Hepatocyte (in vitro differentiated cells): ENCODE results near the gene GTPBP1. TPM values are rescaled to one million over a fixed set of nuclear protein-coding genes. Genes with fewer than 3 reads are reported as not detected.

Source experiments
- DNase-seq: peaks from one replicate; pipeline ENCODE4 v3.0.0-alpha.2; 2016; ENCODE audit warnings: low spot score
- H2AFZ ChIP-seq: fragments of 200-600 bp; sonication (generic); 2 replicates; pipeline ENCODE4 v1.6.0; 2016; ENCODE audit warnings: antibody characterized with exemption, mild to moderate bottlenecking
- H3K27ac ChIP-seq: fragments of 200-600 bp; sonication (generic); 2 replicates; pipeline ENCODE4 v1.5.1; 2016; ENCODE audit warnings: mild to moderate bottlenecking
- H3K27me3 ChIP-seq: fragments of 200-600 bp; sonication (generic); 2 replicates; pipeline ENCODE4 v1.6.1; 2016
- H3K36me3 ChIP-seq: fragments of 200-600 bp; sonication (generic); replicated peaks from 2 replicates; pipeline ENCODE4 v1.5.1; 2016; ENCODE audit warnings: low read depth; ENCODE audit not compliant: insufficient read depth
- H3K4me1 ChIP-seq: fragments of 200-600 bp; sonication (generic); 2 replicates; pipeline ENCODE4 v1.5.1; 2016; ENCODE audit warnings: mild to moderate bottlenecking, moderate library complexity; ENCODE audit not compliant: insufficient read depth
- H3K4me2 ChIP-seq: fragments of 200-600 bp; sonication (generic); 2 replicates; pipeline ENCODE4 v1.6.0; 2016
- H3K4me3 ChIP-seq: fragments of 200-600 bp; sonication (generic); 2 replicates; pipeline ENCODE4 v1.5.1; 2016; ENCODE audit warnings: mild to moderate bottlenecking
- H3K79me2 ChIP-seq: fragments of 200-600 bp; sonication (generic); 2 replicates; pipeline ENCODE4 v1.6.0; 2017; ENCODE audit warnings: mild to moderate bottlenecking
- H3K9me2 ChIP-seq: fragments of 200-600 bp; sonication (generic); replicated peaks from 2 replicates; pipeline ENCODE4 v1.6.0; 2017; ENCODE audit warnings: mild to moderate bottlenecking; ENCODE audit not compliant: insufficient read depth
- H3K9me3 ChIP-seq: fragments of 200-600 bp; sonication (generic); 2 replicates; pipeline ENCODE4 v1.5.1; 2016; ENCODE audit warnings: low read depth, mild to moderate bottlenecking
- H4K20me1 ChIP-seq: fragments of 200-600 bp; sonication (generic); 2 replicates; pipeline ENCODE4 v1.6.0; 2016; ENCODE audit warnings: mild to moderate bottlenecking; ENCODE audit not compliant: insufficient read depth, poor library complexity, severe bottlenecking
- EZH2 ChIP-seq: fragments of 200-600 bp; sonication (generic); IDR thresholded peaks from 2 replicates; pipeline ENCODE4 v1.6.1; 2016; ENCODE audit warnings: antibody characterized with exemption, mild to moderate bottlenecking, borderline replicate concordance
- EZH2phosphoT487 ChIP-seq: fragments of 200-600 bp; sonication (generic); IDR thresholded peaks from one replicate; pipeline ENCODE4 v1.6.1; 2018; ENCODE audit warnings: antibody characterized with exemption, mild to moderate bottlenecking, low read depth, moderate library complexity; ENCODE audit not compliant: unreplicated experiment, severe bottlenecking
- WGBS: methylation state at CpG from one replicate; pipeline ENCODE4 v1.1.6; 2016; ENCODE audit warnings: low lambda C conversion rate; ENCODE audit errors: missing lambda C conversion rate; 5-methylcytosine and 5-hydroxymethylcytosine counted together
- polyA plus RNA-seq: library from polyadenylated mRNA; unstranded; fragments of >200 nt; fragmentation: Nextera tagmentation; extraction: Ambion mirVana; gene quantifications from 2 replicates; pipeline ENCODE4 v1.2.1, GENCODE V29; 2016
- total RNA-seq: library from RNA; depleted of rRNA; stranded (reverse); fragments of >200 nt; gene quantifications from 2 replicates; pipeline ENCODE4 v1.2.3, GENCODE V29; 2014
- TF ChIP-seq, protein P1 (sequence below): fragments of 200-600 bp; sonication (generic); IDR thresholded peaks from 2 replicates; pipeline ENCODE4 v1.5.1; 2016; ENCODE audit warnings: antibody characterized with exemption, mild to moderate bottlenecking; ENCODE audit not compliant: poor library complexity

GTPBP1 gene
- total and polyA plus RNA-seq, 2 experiments from 2014 or later, result 28.6 to 36.8 TPM

DNA sequence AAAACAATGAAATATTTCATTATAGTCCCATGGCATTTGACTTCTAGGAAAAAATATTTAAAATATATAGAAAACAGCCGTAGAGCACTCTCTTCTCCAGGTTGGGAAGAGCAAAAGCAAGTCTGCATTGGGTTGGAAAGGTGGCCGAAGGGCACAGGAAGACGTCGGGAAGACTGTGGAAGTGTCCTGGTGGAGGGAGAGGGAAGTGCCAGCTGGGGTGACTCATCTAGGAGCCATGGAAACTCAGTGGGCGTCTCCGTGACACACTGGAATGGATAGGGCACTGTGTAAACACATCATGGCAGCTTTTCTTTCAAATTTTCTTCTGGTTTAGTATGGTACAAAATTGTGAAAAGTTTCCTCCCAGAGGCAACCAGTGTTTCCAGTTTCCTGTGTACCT is 12.7 kb downstream of the GTPBP1 start:
- H3K36me3 ChIP-seq, result no peaks in the 10 kb centered on the region
- DNase-seq, result peak; percentile 86
- TF ChIP-seq, protein P1, sequence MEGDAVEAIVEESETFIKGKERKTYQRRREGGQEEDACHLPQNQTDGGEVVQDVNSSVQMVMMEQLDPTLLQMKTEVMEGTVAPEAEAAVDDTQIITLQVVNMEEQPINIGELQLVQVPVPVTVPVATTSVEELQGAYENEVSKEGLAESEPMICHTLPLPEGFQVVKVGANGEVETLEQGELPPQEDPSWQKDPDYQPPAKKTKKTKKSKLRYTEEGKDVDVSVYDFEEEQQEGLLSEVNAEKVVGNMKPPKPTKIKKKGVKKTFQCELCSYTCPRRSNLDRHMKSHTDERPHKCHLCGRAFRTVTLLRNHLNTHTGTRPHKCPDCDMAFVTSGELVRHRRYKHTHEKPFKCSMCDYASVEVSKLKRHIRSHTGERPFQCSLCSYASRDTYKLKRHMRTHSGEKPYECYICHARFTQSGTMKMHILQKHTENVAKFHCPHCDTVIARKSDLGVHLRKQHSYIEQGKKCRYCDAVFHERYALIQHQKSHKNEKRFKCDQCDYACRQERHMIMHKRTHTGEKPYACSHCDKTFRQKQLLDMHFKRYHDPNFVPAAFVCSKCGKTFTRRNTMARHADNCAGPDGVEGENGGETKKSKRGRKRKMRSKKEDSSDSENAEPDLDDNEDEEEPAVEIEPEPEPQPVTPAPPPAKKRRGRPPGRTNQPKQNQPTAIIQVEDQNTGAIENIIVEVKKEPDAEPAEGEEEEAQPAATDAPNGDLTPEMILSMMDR, result peak; percentile 29
- TF ChIP-seq EZH2phosphoT487, result no peak
- no peak for TF ChIP-seq EZH2
- H3K4me3 ChIP-seq, result no peak overlapping the region
- no peak overlapping the region for H3K4me2 ChIP-seq
- WGBS, result 48% methylated on average over 6 of the region's 6 CpGs
- H3K79me2 ChIP-seq, result peaks cover 40% of the 10 kb centered on the region
- H4K20me1 ChIP-seq, result peaks cover 29% of the 10 kb centered on the region
- no peaks in the 10 kb centered on the region for H3K9me2 ChIP-seq
- no peak overlapping the region for H2AFZ ChIP-seq
- peaks cover 4% of the 10 kb centered on the region for H3K4me1 ChIP-seq
- H3K27ac ChIP-seq, result peak overlapping the region; percentile 36
- no peaks in the 10 kb centered on the region for H3K27me3 ChIP-seq
- no peaks in the 10 kb centered on the region for H3K9me3 ChIP-seq

DNA sequence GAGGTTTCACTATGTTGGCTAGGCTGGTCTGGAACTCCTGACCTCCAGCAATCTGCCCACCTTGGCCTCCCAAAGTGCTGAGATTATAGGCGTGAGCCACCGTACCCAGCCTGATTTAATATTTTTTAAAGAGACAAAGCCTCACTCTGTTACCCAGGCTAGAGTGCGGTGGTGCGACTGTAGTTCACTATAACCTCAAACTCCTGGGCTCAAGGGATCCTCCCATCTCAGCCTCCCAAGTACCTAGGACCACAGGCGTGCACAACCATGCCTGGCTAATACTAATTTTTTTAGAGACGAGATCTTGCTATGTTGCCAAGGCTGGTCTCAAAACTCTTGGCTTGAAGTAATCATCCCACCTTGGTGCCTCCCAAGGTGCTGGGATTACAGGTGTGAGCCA is 13.5 kb downstream of the GTPBP1 start:
- 98% methylated on average over 6 of the region's 6 CpGs for WGBS
- DNase-seq, result no peak
- Histone ChIP-seq H3K9me2 (no peaks in the 10 kb centered on the region), H3K27ac (peak overlapping the region; percentile 10), H3K4me1 (peaks cover 4% of the 10 kb centered on the region), H3K4me2 (no peak overlapping the region), H3K79me2 (peaks cover 32% of the 10 kb centered on the region), H3K27me3 (no peaks in the 10 kb centered on the region), H3K4me3 (no peak overlapping the region), H3K36me3 (no peaks in the 10 kb centered on the region), H4K20me1 (peaks cover 22% of the 10 kb centered on the region), H2AFZ (no peak overlapping the region), H3K9me3 (no peaks in the 10 kb centered on the region)
- no peak for TF ChIP-seq EZH2phosphoT487
- TF ChIP-seq, protein P1, result no peak
- no peak for TF ChIP-seq EZH2

DNA sequence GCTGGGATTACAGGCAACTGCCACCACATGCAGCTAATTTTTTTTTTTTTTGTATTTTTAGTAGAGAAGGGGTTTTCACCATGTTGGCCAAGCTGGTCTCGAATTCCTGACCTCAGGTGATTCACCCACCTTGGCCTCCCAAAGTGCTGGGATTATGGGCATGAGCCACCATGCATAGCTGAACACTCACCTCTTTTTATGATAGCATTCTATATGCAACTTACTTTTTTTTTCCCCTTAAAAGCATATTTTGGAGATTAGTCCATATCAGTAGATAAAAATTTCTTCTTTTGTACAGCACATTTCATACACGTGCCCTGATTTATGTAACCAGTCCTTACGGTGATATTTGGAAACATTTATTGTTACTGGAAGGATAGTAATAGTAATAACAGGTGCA is 14.6 kb downstream of the GTPBP1 start:
- Histone ChIP-seq H3K27ac (no peak overlapping the region), H3K4me2 (no peak overlapping the region), H3K4me1 (peaks cover 4% of the 10 kb centered on the region), H3K79me2 (peaks cover 21% of the 10 kb centered on the region), H4K20me1 (peaks cover 11% of the 10 kb centered on the region), H3K27me3 (no peaks in the 10 kb centered on the region), H2AFZ (no peak overlapping the region), H3K9me3 (no peaks in the 10 kb centered on the region), H3K9me2 (no peaks in the 10 kb centered on the region), H3K4me3 (no peak overlapping the region), H3K36me3 (no peaks in the 10 kb centered on the region)
- no peak for DNase-seq
- WGBS, result 94% methylated on average over 3 of the region's 3 CpGs
- TF ChIP-seq EZH2phosphoT487 (no peak), EZH2 (no peak)
- TF ChIP-seq, protein P1, result no peak

DNA sequence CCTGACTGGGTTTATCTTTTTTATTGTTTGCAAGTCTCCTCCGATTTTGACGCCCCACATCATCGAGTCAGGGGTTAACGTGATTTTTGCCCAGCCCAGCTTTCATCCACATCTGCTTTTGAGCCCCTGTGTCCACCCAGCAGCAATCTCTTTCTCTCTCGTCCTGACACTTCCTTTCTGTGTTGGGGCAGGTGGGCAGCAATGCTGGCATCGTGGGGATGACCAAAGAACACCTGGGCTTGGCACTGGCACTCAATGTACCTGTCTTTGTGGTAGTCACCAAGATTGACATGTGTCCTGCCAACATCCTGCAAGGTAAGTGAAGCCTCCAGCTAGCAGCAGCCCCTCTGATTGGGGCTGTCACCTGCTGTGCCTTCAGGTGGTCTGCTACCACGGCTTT is 15.8 kb downstream of the GTPBP1 start:
- no peaks in the 10 kb centered on the region for H3K27me3 ChIP-seq
- no peak for TF ChIP-seq EZH2phosphoT487
- TF ChIP-seq EZH2, result no peak
- TF ChIP-seq, protein P1, result no peak
- no peaks in the 10 kb centered on the region for H3K9me3 ChIP-seq
- WGBS, result 95% methylated on average over 7 of the region's 7 CpGs
- H3K4me2 ChIP-seq, result no peak overlapping the region
- H3K9me2 ChIP-seq, result no peaks in the 10 kb centered on the region
- peaks cover 15% of the 10 kb centered on the region for H3K79me2 ChIP-seq
- no peaks in the 10 kb centered on the region for H3K36me3 ChIP-seq
- H3K4me3 ChIP-seq, result no peak overlapping the region
- no peak overlapping the region for H3K27ac ChIP-seq
- peaks cover 4% of the 10 kb centered on the region for H3K4me1 ChIP-seq
- DNase-seq, result no peak
- H4K20me1 ChIP-seq, result peaks cover 7% of the 10 kb centered on the region
- no peak overlapping the region for H2AFZ ChIP-seq
